CD4-positive, alpha-beta T cell (primary cell): Measurements from ENCODE around the gene ANKS1B. TPM values are rescaled to one million over a fixed set of nuclear protein-coding genes. Genes with fewer than 3 reads are reported as not detected.

ENCODE experiments used
- ATAC-seq: fragments of 200-7000 bp; cut with Tn5 transposase; one replicate; pipeline ENCODE4 v1.10.0; 2022; ENCODE audit warnings: mild to moderate bottlenecking; ENCODE audit not compliant: poor library complexity
- CTCF ChIA-PET: fragments of 350-600 bp; sonication (Branson Sonifier 250); formaldehyde crosslinking; loops from one replicate; lab custom pipeline; 2021; ENCODE audit warnings: antibody characterized with exemption, inconsistent platforms; lab: Charles Lee
- POLR2A ChIA-PET: fragments of 350-600 bp; sonication (Branson Sonifier 250); formaldehyde crosslinking; loops from one replicate; lab custom pipeline; 2021; ENCODE audit warnings: antibody characterized with exemption, inconsistent platforms; lab: Charles Lee
- DNase-seq, 14 experiments: peaks; one replicate each; pipeline ENCODE4 v3.0.0-alpha.2; 2013 to 2020; ENCODE audit warnings: mixed read lengths in 2 of 14
- H3K27ac ChIP-seq, 2 donors: one replicate each; pipeline versions ENCODE4 v1.5.1 to v1.7.0; 2013; ENCODE audit warnings: low read length in 2 of 2, low read depth in 1 of 2, mild to moderate bottlenecking in 1 of 2
- H3K27me3 ChIP-seq, 2 experiments: 1 replicate in 1 of 2; 2 replicates in 1 of 2; pipeline versions ENCODE4 v1.6.1 to v1.7.0; 2013; ENCODE audit warnings: low read length in 2 of 2, control low read depth in 1 of 2, mild to moderate bottlenecking in 1 of 2, moderate library complexity in 1 of 2; ENCODE audit not compliant: insufficient read depth in 2 of 2, control insufficient read depth in 1 of 2
- H3K36me3 ChIP-seq: one replicate; pipeline ENCODE4 v1.6.1; 2013; ENCODE audit warnings: low read length, control low read depth; ENCODE audit not compliant: insufficient read depth
- H3K4me1 ChIP-seq: one replicate; pipeline ENCODE4 v1.6.1; 2013; ENCODE audit warnings: low read length, control low read depth; ENCODE audit not compliant: insufficient read depth
- H3K4me3 ChIP-seq: one replicate; pipeline ENCODE4 v1.5.1; 2013; ENCODE audit warnings: mild to moderate bottlenecking, low read length, moderate library complexity
- H3K9me3 ChIP-seq, 2 experiments: 1 replicate in 1 of 2; 2 replicates in 1 of 2; pipeline versions ENCODE4 v1.6.1 to v1.7.0; 2013; ENCODE audit warnings: low read length in 2 of 2, mild to moderate bottlenecking in 2 of 2, control low read depth in 1 of 2, moderate library complexity in 1 of 2; ENCODE audit not compliant: control insufficient read depth in 1 of 2, insufficient read depth in 1 of 2
- H3K27ac Mint-ChIP-seq: one replicate; pipeline ENCODE4 v1.8.0; 2020; ENCODE audit warnings: mixed read lengths
- H3K27me3 Mint-ChIP-seq: one replicate; pipeline ENCODE4 v1.8.0; 2021; ENCODE audit warnings: mixed read lengths
- H3K36me3 Mint-ChIP-seq: one replicate; pipeline ENCODE4 v1.8.0; 2021; ENCODE audit warnings: low read depth, mixed read lengths
- H3K4me1 Mint-ChIP-seq: one replicate; pipeline ENCODE4 v1.8.0; 2021; ENCODE audit warnings: low read depth, mixed read lengths
- H3K4me3 Mint-ChIP-seq: one replicate; pipeline ENCODE4 v1.8.0; 2020; ENCODE audit warnings: mild to moderate bottlenecking, mixed read lengths
- H3K9me3 Mint-ChIP-seq: one replicate; pipeline ENCODE4 v1.8.0; 2020; ENCODE audit warnings: mixed read lengths
- intact Hi-C, 2 experiments: fragments of 100-400 bp; cut with DNase I in 1 of 2; cut with micrococcal nuclease in 1 of 2; formaldehyde crosslinking; loops; one replicate each; pipeline versions ENCODE4 v1.15.1 to v1.9.0; 2023 to 2025; cut with DNase I, micrococcal nuclease
- total RNA-seq, 174 experiments: library from RNA in 2 of 174; stranded (reverse) in 2 of 174; gene quantifications; one replicate each; pipeline ENCODE4 v1.2.3 and lab custom pipeline; 2021 to 2026
- TF ChIP-seq, protein P1 (sequence below): fragments of 200-600 bp; IDR thresholded peaks from one replicate; pipeline ENCODE4 v1.8.0; 2022; ENCODE audit warnings: antibody characterized with exemption, mild to moderate bottlenecking

The ANKS1B gene
- total RNA-seq, 2 experiments from 2014 or later, result 0.16 to 1.1 TPM

DNA sequence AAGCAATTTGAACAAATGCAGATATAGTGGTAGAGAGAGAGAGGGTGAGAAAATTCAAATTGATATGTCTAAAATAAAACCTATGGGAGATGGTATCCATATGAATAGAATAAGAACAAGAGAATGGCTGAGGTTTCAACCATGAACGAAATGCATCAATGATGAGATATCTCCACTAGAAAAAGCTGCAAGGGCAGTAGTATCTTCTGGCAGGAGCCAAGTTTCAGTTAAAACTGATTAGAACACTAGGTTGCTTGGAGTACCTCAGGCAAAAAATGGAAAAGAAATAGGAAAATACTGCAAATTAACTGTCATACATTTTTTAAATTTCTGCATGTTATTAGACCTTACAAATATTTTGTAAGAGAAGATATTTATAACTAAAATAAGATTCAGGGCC lies 151.3 kb downstream of the ANKS1B start:
- intact Hi-C loops, result no loop called here
- Histone ChIP-seq H3K27ac (no peak overlapping the region), H3K36me3 (no peaks in the 10 kb centered on the region), H3K27me3 (no peaks in the 10 kb centered on the region), H3K4me1 (no peaks in the 10 kb centered on the region), H3K4me3 (no peak overlapping the region), H3K9me3 (peaks cover 0 to 3% of the 10 kb centered on the region in 2 experiments)
- Mint-ChIP-seq H3K9me3 (peaks cover 2% of the 10 kb centered on the region), H3K27ac (no peak overlapping the region), H3K36me3 (no peaks in the 10 kb centered on the region), H3K4me1 (no peaks in the 10 kb centered on the region), H3K4me3 (no peak overlapping the region), H3K27me3 (no peaks in the 10 kb centered on the region)
- no peak for ATAC-seq
- CTCF ChIA-PET, result no interaction called here
- TF ChIP-seq, protein P1, sequence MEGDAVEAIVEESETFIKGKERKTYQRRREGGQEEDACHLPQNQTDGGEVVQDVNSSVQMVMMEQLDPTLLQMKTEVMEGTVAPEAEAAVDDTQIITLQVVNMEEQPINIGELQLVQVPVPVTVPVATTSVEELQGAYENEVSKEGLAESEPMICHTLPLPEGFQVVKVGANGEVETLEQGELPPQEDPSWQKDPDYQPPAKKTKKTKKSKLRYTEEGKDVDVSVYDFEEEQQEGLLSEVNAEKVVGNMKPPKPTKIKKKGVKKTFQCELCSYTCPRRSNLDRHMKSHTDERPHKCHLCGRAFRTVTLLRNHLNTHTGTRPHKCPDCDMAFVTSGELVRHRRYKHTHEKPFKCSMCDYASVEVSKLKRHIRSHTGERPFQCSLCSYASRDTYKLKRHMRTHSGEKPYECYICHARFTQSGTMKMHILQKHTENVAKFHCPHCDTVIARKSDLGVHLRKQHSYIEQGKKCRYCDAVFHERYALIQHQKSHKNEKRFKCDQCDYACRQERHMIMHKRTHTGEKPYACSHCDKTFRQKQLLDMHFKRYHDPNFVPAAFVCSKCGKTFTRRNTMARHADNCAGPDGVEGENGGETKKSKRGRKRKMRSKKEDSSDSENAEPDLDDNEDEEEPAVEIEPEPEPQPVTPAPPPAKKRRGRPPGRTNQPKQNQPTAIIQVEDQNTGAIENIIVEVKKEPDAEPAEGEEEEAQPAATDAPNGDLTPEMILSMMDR, result no peak
- POLR2A ChIA-PET, result no interaction called here
- no peak for DNase-seq

DNA sequence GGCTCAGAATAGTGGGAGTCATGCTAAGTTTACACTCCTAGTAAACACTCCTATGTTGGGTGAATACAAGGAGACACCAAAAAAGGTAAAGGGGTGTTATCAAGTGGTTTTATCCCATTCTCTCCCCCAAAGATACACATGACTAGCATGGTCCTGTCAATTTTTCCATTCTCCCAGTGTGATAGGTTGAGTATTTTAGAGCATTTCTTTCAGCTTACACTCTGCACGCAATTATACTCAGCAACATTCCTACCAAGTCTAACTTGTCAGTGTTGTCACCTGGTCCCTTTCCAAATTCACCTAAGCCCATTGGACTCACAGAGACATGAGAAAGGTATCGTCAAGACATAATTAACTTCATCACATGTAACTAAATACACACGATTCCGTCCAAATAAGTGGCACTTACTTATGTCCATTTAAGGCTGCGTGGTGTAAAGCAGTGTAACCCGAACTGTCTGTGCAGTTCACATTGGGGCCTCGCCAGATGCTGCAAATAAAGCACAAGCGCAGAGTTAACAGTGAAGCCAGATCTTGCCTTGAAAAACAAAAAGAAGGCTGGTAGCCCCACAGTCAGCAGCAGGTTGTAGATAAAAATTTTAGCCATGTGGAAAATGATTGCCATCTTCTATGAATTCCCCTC lies 159.7 kb downstream of the ANKS1B start:
- POLR2A ChIA-PET, result no interaction called here
- CTCF ChIA-PET, result no interaction called here
- H3K27me3 ChIP-seq, result no peaks in the 10 kb centered on the region
- Mint-ChIP-seq H3K27me3 (no peaks in the 10 kb centered on the region), H3K9me3 (peaks cover 2% of the 10 kb centered on the region), H3K4me1 (no peaks in the 10 kb centered on the region), H3K27ac (no peak overlapping the region), H3K36me3 (no peaks in the 10 kb centered on the region), H3K4me3 (no peak overlapping the region)
- H3K27ac ChIP-seq, result no peak overlapping the region
- no peak overlapping the region for H3K4me3 ChIP-seq
- intact Hi-C loops, result no loop called here
- no peak for DNase-seq
- H3K36me3 ChIP-seq, result no peaks in the 10 kb centered on the region
- ATAC-seq, result no peak
- H3K9me3 ChIP-seq, result no peaks in the 10 kb centered on the region
- TF ChIP-seq, protein P1, result no peak
- H3K4me1 ChIP-seq, result no peaks in the 10 kb centered on the region

DNA sequence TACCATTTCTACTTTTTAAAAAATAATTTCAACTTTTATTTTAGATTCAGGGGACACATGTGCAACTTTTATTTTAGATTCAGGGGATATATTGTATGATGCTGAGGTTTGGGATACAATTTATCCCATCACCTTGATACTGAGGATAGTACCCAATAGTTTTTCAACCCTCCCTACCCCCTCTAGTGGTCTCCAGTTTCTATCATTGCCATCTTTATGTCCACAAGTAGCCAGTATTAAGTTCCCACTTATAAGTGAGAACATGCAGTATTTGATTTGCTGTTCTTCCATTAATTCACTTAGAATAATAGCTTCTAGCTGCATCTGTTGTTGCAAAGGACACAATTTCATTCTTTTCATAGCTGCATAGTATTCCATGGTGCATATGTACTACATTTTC lies 162.5 kb downstream of the ANKS1B start:
- TF ChIP-seq, protein P1, result no peak
- Mint-ChIP-seq H3K4me1 (no peaks in the 10 kb centered on the region), H3K27me3 (no peaks in the 10 kb centered on the region), H3K9me3 (no peaks in the 10 kb centered on the region), H3K27ac (no peak overlapping the region), H3K4me3 (no peak overlapping the region), H3K36me3 (no peaks in the 10 kb centered on the region)
- DNase-seq, result no peak
- no peaks in the 10 kb centered on the region for H3K4me1 ChIP-seq
- no peak for ATAC-seq
- ChIA-PET POLR2A (no interaction called here), CTCF (no interaction called here)
- H3K4me3 ChIP-seq, result no peak overlapping the region
- no peak overlapping the region for H3K27ac ChIP-seq
- no peaks in the 10 kb centered on the region for H3K27me3 ChIP-seq
- H3K36me3 ChIP-seq, result no peaks in the 10 kb centered on the region
- H3K9me3 ChIP-seq, result no peaks in the 10 kb centered on the region
- intact Hi-C loops, result no loop called here
